ENCODE data around the gene NSUN4.
"Not testable (repeated sequence)": the region's sequence is repeated elsewhere in the genome, so short reads cannot be mapped to it uniquely, and the experiment has no call there.

The NSUN4 gene

GRCh38 chr1:46364612-46365011 is 24.0 kb downstream of the NSUN4 start:
- TF ChIP-seq POU2F2 (IDR thresholded peaks at IDR 0.05; ENCODE audit: low read depth, low read length) (no peak), PAX5 (IDR thresholded peaks at IDR 0.05; ENCODE audit: insufficient read depth, low read length, severe bottlenecking) (no peak), POLR2AphosphoS5 (IDR thresholded peaks at IDR 0.05; ENCODE audit: low read depth, low read length) (no peak), TAF1 (IDR thresholded peaks at IDR 0.05; ENCODE audit: low read depth, low read length) (no peak), SPI1 (IDR thresholded peaks at IDR 0.05; ENCODE audit: low read depth, low read length) (no peak), POLR2A (IDR thresholded peaks at IDR 0.05; ENCODE audit: low read depth, low read length) (no peak)
- FAIRE-seq (no peak), DNase-seq (ENCODE audit: insufficient read length, low spot score) (no peak)

- FAIRE-seq; DNase-seq (ENCODE audit: insufficient read length, low spot score): not testable (repeated sequence)
These were observed 25.2 kb downstream of the NSUN4 start for GRCh38 chr1:46365796-46366195.

GRCh38 chr1:46367072-46367471 is 26.5 kb downstream of the NSUN4 start:
- TF ChIP-seq POU2F2 (IDR thresholded peaks at IDR 0.05; ENCODE audit: low read depth, low read length) (no peak), POLR2AphosphoS5 (IDR thresholded peaks at IDR 0.05; ENCODE audit: low read depth, low read length) (no peak), PAX5 (IDR thresholded peaks at IDR 0.05; ENCODE audit: insufficient read depth, low read length, severe bottlenecking) (no peak), POLR2A (IDR thresholded peaks at IDR 0.05; ENCODE audit: low read depth, low read length) (no peak), SPI1 (IDR thresholded peaks at IDR 0.05; ENCODE audit: low read depth, low read length) (no peak), TAF1 (IDR thresholded peaks at IDR 0.05; ENCODE audit: low read depth, low read length) (no peak)
- peak; percentile 28 for FAIRE-seq
- DNase-seq (ENCODE audit: insufficient read length, low spot score) = no peak

GRCh38 chr1:46367701-46368100 is 27.1 kb downstream of the NSUN4 start:
- FAIRE-seq; DNase-seq (ENCODE audit: insufficient read length, low spot score): not testable (repeated sequence)

GRCh38 chr1:46368791-46369190 is 28.2 kb downstream of the NSUN4 start:
- TF ChIP-seq POLR2A (IDR thresholded peaks at IDR 0.05; ENCODE audit: low read depth, low read length) = no peak
- TF ChIP-seq TAF1 (IDR thresholded peaks at IDR 0.05; ENCODE audit: low read depth, low read length) = no peak
- no peak for FAIRE-seq
- DNase-seq (ENCODE audit: insufficient read length, low spot score) = no peak

- no peak for TF ChIP-seq POLR2A (IDR thresholded peaks at IDR 0.05; ENCODE audit: low read depth, low read length)
- DNase-seq (ENCODE audit: insufficient read length, low spot score) = no peak
- FAIRE-seq = no peak
These were observed 29.1 kb downstream of the NSUN4 start for GRCh38 chr1:46369542-46370213.

- TF ChIP-seq SPI1 (IDR thresholded peaks at IDR 0.05; ENCODE audit: low read depth, low read length) (no peak), POLR2A (IDR thresholded peaks at IDR 0.05; ENCODE audit: low read depth, low read length) (0 out of 2 replicates have a peak, but pooled peaks have one; percentile 18)
- DNase-seq (ENCODE audit: insufficient read length, low spot score) (peak; percentile 27), FAIRE-seq (peak; percentile 83)
These were observed 29.6 kb downstream of the NSUN4 start for GRCh38 chr1:46370214-46370633.

- FAIRE-seq = no peak
- TF ChIP-seq POLR2A (IDR thresholded peaks at IDR 0.05; ENCODE audit: low read depth, low read length) = no peak
- no peak for TF ChIP-seq POLR2AphosphoS5 (IDR thresholded peaks at IDR 0.05; ENCODE audit: low read depth, low read length)
- TF ChIP-seq PAX5 (IDR thresholded peaks at IDR 0.05; ENCODE audit: insufficient read depth, low read length, severe bottlenecking) = no peak
- TF ChIP-seq TAF1 (IDR thresholded peaks at IDR 0.05; ENCODE audit: low read depth, low read length) = no peak
- TF ChIP-seq SPI1 (IDR thresholded peaks at IDR 0.05; ENCODE audit: low read depth, low read length) = no peak
- DNase-seq (ENCODE audit: insufficient read length, low spot score) = no peak
These were observed 31.8 kb downstream of the NSUN4 start for GRCh38 chr1:46372431-46372830.

- FAIRE-seq (no peak), DNase-seq (ENCODE audit: insufficient read length, low spot score) (no peak)
- no peak for TF ChIP-seq POLR2AphosphoS5 (IDR thresholded peaks at IDR 0.05; ENCODE audit: low read depth, low read length)
- no peak for TF ChIP-seq SPI1 (IDR thresholded peaks at IDR 0.05; ENCODE audit: low read depth, low read length)
- TF ChIP-seq POLR2A (IDR thresholded peaks at IDR 0.05; ENCODE audit: low read depth, low read length) = no peak
- TF ChIP-seq POU2F2 (IDR thresholded peaks at IDR 0.05; ENCODE audit: low read depth, low read length) = no peak
- TF ChIP-seq PAX5 (IDR thresholded peaks at IDR 0.05; ENCODE audit: insufficient read depth, low read length, severe bottlenecking) = no peak
- no peak for TF ChIP-seq TAF1 (IDR thresholded peaks at IDR 0.05; ENCODE audit: low read depth, low read length)
These were observed 39.4 kb downstream of the NSUN4 start for GRCh38 chr1:46379996-46380395.

- no peak for DNase-seq (ENCODE audit: insufficient read length, low spot score)
- FAIRE-seq = no peak
- no peak for TF ChIP-seq POLR2A (IDR thresholded peaks at IDR 0.05; ENCODE audit: low read depth, low read length)
- no peak for TF ChIP-seq TAF1 (IDR thresholded peaks at IDR 0.05; ENCODE audit: low read depth, low read length)
- no peak for TF ChIP-seq POLR2AphosphoS5 (IDR thresholded peaks at IDR 0.05; ENCODE audit: low read depth, low read length)
- TF ChIP-seq SPI1 (IDR thresholded peaks at IDR 0.05; ENCODE audit: low read depth, low read length) = no peak
- TF ChIP-seq POU2F2 (IDR thresholded peaks at IDR 0.05; ENCODE audit: low read depth, low read length) = no peak
- TF ChIP-seq PAX5 (IDR thresholded peaks at IDR 0.05; ENCODE audit: insufficient read depth, low read length, severe bottlenecking) = no peak
These were observed 39.9 kb downstream of the NSUN4 start for GRCh38 chr1:46380508-46380907.

GRCh38 chr1:46393510-46393909 is 52.9 kb downstream of the NSUN4 start:
- DNase-seq (ENCODE audit: insufficient read length, low spot score) = no peak
- FAIRE-seq = no peak
- no peak for TF ChIP-seq POLR2A (IDR thresholded peaks at IDR 0.05; ENCODE audit: low read depth, low read length)
- no peak for TF ChIP-seq POU2F2 (IDR thresholded peaks at IDR 0.05; ENCODE audit: low read depth, low read length)
- TF ChIP-seq TAF1 (IDR thresholded peaks at IDR 0.05; ENCODE audit: low read depth, low read length) = no peak
- no peak for TF ChIP-seq SPI1 (IDR thresholded peaks at IDR 0.05; ENCODE audit: low read depth, low read length)
- TF ChIP-seq POLR2AphosphoS5 (IDR thresholded peaks at IDR 0.05; ENCODE audit: low read depth, low read length) = no peak
- no peak for TF ChIP-seq PAX5 (IDR thresholded peaks at IDR 0.05; ENCODE audit: insufficient read depth, low read length, severe bottlenecking)

Data from GM12891 (cell line).